K562 (cell line): Measurements from ENCODE around the gene UBE2R2. TPM values are rescaled to one million over a fixed set of nuclear protein-coding genes. Genes with fewer than 3 reads are reported as not detected.

Experiments
- ATAC-seq: fragments of 200-7000 bp; cut with Tn5 transposase; 3 replicates; pipeline ENCODE4 v1.9.1; 2020; ENCODE audit warnings: moderate library complexity
- BruUV-seq: library from RNA; stranded (reverse); fragments of 400-500 nt; replicated peaks from 2 replicates; lab custom pipeline; 2021; lab: Mats Ljungman, UMichigan
- CTCF ChIA-PET: fragments of 300-600 bp; formaldehyde crosslinking; extraction: SDS; loops from one replicate; lab custom pipeline; 2021; ENCODE audit warnings: low intra/inter-chr PET ratio; lab: Yijun Ruan, JAX
- POLR2A ChIA-PET: fragments of 300-600, 350-650 bp; sonication (Branson Sonifier 250); formaldehyde crosslinking; extraction: SDS; loops from one replicate; lab custom pipeline; 2021; ENCODE audit warnings: antibody characterized with exemption, inconsistent platforms; lab: Yijun Ruan, JAX
- DNase-seq, 4 experiments: peaks; one replicate each; pipeline versions ENCODE4 v3.0.0 to v3.0.0-alpha.2; 2011 to 2018; ENCODE audit warnings: low spot score in 3 of 4, mixed read lengths in 3 of 4; ENCODE audit errors: extremely low read depth in 1 of 4
- FAIRE-seq: peaks from 2 replicates; lab custom pipeline; 2011; peaks lifted over from hg19 to GRCh38; lab: Jason Lieb, UNC
- H2AFZ ChIP-seq: 2 replicates; pipeline ENCODE4 v1.6.0; 2011; ENCODE audit warnings: low read depth, low read length, control low read depth, inconsistent platforms
- H3K27ac ChIP-seq: fragments of 200-600 bp; 3 replicates; pipeline ENCODE4 v1.8.0; 2011; ENCODE audit warnings: low read depth, mild to moderate bottlenecking, control low read depth, inconsistent platforms, low read length, moderate library complexity, mixed read lengths; ENCODE audit errors: extremely low read depth
- H3K27me3 ChIP-seq, 2 experiments: fragments of 300-600 bp in 1 of 2; 2 replicates in 1 of 2; 3 replicates in 1 of 2; pipeline versions ENCODE4 v1.6.0 to v1.8.0; 2011; ENCODE audit warnings: inconsistent platforms in 2 of 2, low read length in 2 of 2, mild to moderate bottlenecking in 1 of 2, mixed read lengths in 1 of 2, moderate library complexity in 1 of 2; ENCODE audit not compliant: control insufficient read depth in 2 of 2, insufficient read depth in 2 of 2
- H3K36me3 ChIP-seq: fragments of 300-600 bp; 3 replicates; pipeline ENCODE4 v1.8.0; 2011; ENCODE audit warnings: mild to moderate bottlenecking, low read length, inconsistent platforms; ENCODE audit not compliant: control insufficient read depth, insufficient read depth
- H3K4me1 ChIP-seq, 2 experiments: fragments of 200-600 bp in 1 of 2; replicated peaks in 1 of 2; 2 replicates in 1 of 2; 3 replicates in 1 of 2; pipeline versions ENCODE4 v1.5.1 to v1.8.0; 2011; ENCODE audit warnings: inconsistent platforms in 2 of 2, low read length in 2 of 2, mild to moderate bottlenecking in 1 of 2, mixed read lengths in 1 of 2, moderate library complexity in 1 of 2; ENCODE audit not compliant: control insufficient read depth in 2 of 2, insufficient read depth in 2 of 2
- H3K4me2 ChIP-seq: 2 replicates; pipeline ENCODE4 v1.6.1; 2011; ENCODE audit warnings: low read length, control low read depth, inconsistent platforms, mixed read lengths; ENCODE audit not compliant: insufficient read depth
- H3K4me3 ChIP-seq: fragments of 200-600 bp; sonication (generic), shearing (Covaris generic); 2 replicates; pipeline ENCODE4 v1.5.1; 2016; ENCODE audit warnings: control low read depth, inconsistent platforms
- H3K79me2 ChIP-seq: fragments of 200-600 bp; 3 replicates; pipeline ENCODE4 v1.8.0; 2011; ENCODE audit warnings: low read length, inconsistent platforms; ENCODE audit not compliant: control insufficient read depth, insufficient read depth
- H3K9ac ChIP-seq, 2 experiments: 2 replicates each; pipeline versions ENCODE4 v1.6.0 to v1.6.1; 2011; ENCODE audit warnings: low read depth in 2 of 2, low read length in 2 of 2, control low read depth in 1 of 2, inconsistent platforms in 1 of 2, mild to moderate bottlenecking in 1 of 2, mixed read lengths in 1 of 2; ENCODE audit not compliant: insufficient read depth in 1 of 2
- H3K9me1 ChIP-seq: one replicate; pipeline ENCODE4 v1.6.0; 2011; ENCODE audit warnings: inconsistent platforms, mild to moderate bottlenecking, low read length, moderate library complexity; ENCODE audit not compliant: control insufficient read depth, insufficient read depth
- H3K9me3 ChIP-seq: replicated peaks from 2 replicates; pipeline ENCODE4 v1.5.1; 2011; ENCODE audit warnings: low read depth, low read length, inconsistent platforms; ENCODE audit not compliant: control insufficient read depth, insufficient read depth
- H4K20me1 ChIP-seq: replicated peaks from 2 replicates; pipeline ENCODE4 v1.6.1; 2011; ENCODE audit warnings: low read length, inconsistent platforms, mixed read lengths; ENCODE audit not compliant: control insufficient read depth, insufficient read depth
- CBFA2T3 ChIP-seq: fragments of 450-650 bp; IDR thresholded peaks from 2 replicates; pipeline ENCODE4 v1.6.1; 2017
- CBX5 ChIP-seq: IDR thresholded peaks from 2 replicates; pipeline ENCODE4 v1.6.1; 2014; ENCODE audit warnings: low read depth, borderline replicate concordance
- CTBP1 ChIP-seq: fragments of 450-650 bp; IDR thresholded peaks from 2 replicates; pipeline ENCODE4 v1.6.1; 2016; ENCODE audit warnings: borderline replicate concordance
- MEF2D ChIP-seq: conservative IDR thresholded peaks from 2 replicates; pipeline ENCODE4 v1.6.1; 2016; ENCODE audit warnings: low read depth, missing genetic modification characterization, missing compliant biosample characterization
- PHF8 ChIP-seq: fragments of 200-600 bp; sonication (generic); IDR thresholded peaks from 2 replicates; pipeline ENCODE4 v1.6.1; 2012; ENCODE audit warnings: mixed run types, mild to moderate bottlenecking, inconsistent platforms, low read length, moderate library complexity, borderline replicate concordance
- RB1 ChIP-seq: fragments of 450-650 bp; IDR thresholded peaks from 2 replicates; pipeline ENCODE4 v1.6.1; 2017; ENCODE audit warnings: low read depth, mild to moderate bottlenecking
- TRIM24 ChIP-seq, 2 experiments: fragments of 450-650 bp; IDR thresholded peaks; 2 replicates each; pipeline ENCODE4 v1.6.1; 2016
- ZFP30 ChIP-seq: fragments of 250-450 bp; sonication (Bioruptor Pico); IDR thresholded peaks from 2 replicates; pipeline ENCODE4 v1.8.0; 2022; ENCODE audit warnings: moderate library complexity, mild to moderate bottlenecking, inconsistent platforms, borderline replicate concordance
- in situ Hi-C: fragments of 300-500 bp; cut with MboI; formaldehyde crosslinking; loops from 4 replicates; pipeline ENCODE4 v1.15.0; 2018; ENCODE audit warnings: inconsistent platforms, mixed read lengths
- intact Hi-C: fragments of 100-400 bp; cut with micrococcal nuclease; formaldehyde crosslinking; loops from 2 replicates; pipeline ENCODE4 v1.14.2; 2022
- polyA plus RNA-seq, 8 experiments: library from polyadenylated mRNA; depleted of rRNA in 4 of 8; stranded (reverse) in 5 of 8; unstranded in 3 of 8; fragments of >200 nt; fragmentation: Nextera tagmentation in 2 of 8; fragmentation: Illumina TruSeq in 1 of 8; extraction: Ambion mirVana in 2 of 8; extraction: Trizol in 1 of 8; gene quantifications; 2 replicates each; pipeline versions ENCODE4 v1.2.1 to v1.2.3, GENCODE V29; 2011 to 2014; ENCODE audit warnings: inconsistent platforms in 1 of 8, missing spikeins in 1 of 8
- total RNA-seq, 7 experiments: library from RNA; depleted of rRNA in 6 of 7; stranded (reverse); fragments of >200 nt in 6 of 7; fragmentation: Illumina TruSeq in 2 of 7; extraction: Trizol in 2 of 7; gene quantifications; 2 replicates each; pipeline versions ENCODE4 v1.2.1 to v1.2.3, GENCODE V29; 2011 to 2021; ENCODE audit warnings: low replicate concordance in 1 of 7
- TF ChIP-seq, protein P1 (sequence below), 2 experiments: fragments of 450-650 bp in 1 of 2; sonication (generic) in 1 of 2; formaldehyde crosslinking in 1 of 2; IDR thresholded peaks; 2 replicates each; pipeline versions ENCODE4 v1.7.1 to v1.9.0; 2016 to 2022; ENCODE audit warnings: inconsistent platforms in 1 of 2, mild to moderate bottlenecking in 1 of 2, missing genetic modification reagents in 1 of 2

The UBE2R2 gene
- total and polyA plus RNA-seq, 9 of the 15 experiments (the other 6 are each of a cell fraction or from before 2014, with no cell fraction given): 7.8 to 26.2 (median 11.8) TPM

DNA sequence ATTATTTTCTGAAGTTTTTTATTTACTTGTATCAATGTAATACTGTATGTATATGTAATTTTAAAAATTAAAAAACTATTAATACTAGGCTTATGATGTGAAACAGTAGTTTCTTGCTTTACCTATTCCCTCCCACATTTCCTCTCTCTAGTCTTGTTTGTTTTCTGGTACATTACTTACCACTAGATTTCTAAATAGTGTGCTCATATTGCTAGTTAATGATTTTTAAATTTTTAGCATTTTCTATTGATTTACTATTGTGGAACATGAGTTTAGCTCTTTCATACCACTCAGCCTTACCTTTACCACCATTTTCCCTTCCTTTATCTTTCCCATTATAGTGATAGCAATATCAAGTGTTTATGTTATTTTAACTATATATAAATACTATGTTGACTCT, 39.3 kb downstream of the UBE2R2 start:
- CTCF ChIA-PET: interaction anchor here (0.6 kb wide), 1 partner anchor 118 kb away, joined by 3 read pairs; no protein-coding TSS in a partner anchor
- FAIRE-seq: no peak
- in situ Hi-C loops (no loop called here), intact Hi-C loops (loop anchor here (10.0 kb wide), 1 partner anchor 71 kb away; no protein-coding TSS in a partner anchor)
- no peak for ATAC-seq
- no peak overlapping the region for H3K9ac ChIP-seq
- no peaks in the 10 kb centered on the region for H4K20me1 ChIP-seq
- no peak for TF ChIP-seq MEF2D (tag)
- TF ChIP-seq CTBP1: no peak
- TF ChIP-seq, protein P1, sequence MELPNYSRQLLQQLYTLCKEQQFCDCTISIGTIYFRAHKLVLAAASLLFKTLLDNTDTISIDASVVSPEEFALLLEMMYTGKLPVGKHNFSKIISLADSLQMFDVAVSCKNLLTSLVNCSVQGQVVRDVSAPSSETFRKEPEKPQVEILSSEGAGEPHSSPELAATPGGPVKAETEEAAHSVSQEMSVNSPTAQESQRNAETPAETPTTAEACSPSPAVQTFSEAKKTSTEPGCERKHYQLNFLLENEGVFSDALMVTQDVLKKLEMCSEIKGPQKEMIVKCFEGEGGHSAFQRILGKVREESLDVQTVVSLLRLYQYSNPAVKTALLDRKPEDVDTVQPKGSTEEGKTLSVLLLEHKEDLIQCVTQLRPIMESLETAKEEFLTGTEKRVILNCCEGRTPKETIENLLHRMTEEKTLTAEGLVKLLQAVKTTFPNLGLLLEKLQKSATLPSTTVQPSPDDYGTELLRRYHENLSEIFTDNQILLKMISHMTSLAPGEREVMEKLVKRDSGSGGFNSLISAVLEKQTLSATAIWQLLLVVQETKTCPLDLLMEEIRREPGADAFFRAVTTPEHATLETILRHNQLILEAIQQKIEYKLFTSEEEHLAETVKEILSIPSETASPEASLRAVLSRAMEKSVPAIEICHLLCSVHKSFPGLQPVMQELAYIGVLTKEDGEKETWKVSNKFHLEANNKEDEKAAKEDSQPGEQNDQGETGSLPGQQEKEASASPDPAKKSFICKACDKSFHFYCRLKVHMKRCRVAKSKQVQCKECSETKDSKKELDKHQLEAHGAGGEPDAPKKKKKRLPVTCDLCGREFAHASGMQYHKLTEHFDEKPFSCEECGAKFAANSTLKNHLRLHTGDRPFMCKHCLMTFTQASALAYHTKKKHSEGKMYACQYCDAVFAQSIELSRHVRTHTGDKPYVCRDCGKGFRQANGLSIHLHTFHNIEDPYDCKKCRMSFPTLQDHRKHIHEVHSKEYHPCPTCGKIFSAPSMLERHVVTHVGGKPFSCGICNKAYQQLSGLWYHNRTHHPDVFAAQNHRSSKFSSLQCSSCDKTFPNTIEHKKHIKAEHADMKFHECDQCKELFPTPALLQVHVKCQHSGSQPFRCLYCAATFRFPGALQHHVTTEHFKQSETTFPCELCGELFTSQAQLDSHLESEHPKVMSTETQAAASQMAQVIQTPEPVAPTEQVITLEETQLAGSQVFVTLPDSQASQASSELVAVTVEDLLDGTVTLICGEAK (IDR thresholded peaks at IDR 0.05): no peak
- TF ChIP-seq, protein P1 (CRISPR knock-in tag; IDR thresholded peaks at IDR 0.05): no peak
- no peak for TF ChIP-seq TRIM24 (IDR thresholded peaks at IDR 0.05)
- no peak for TF ChIP-seq PHF8
- no peak for TF ChIP-seq CBFA2T3
- no peak for TF ChIP-seq CBX5
- no peak for TF ChIP-seq RB1
- no peak for TF ChIP-seq ZFP30
- TF ChIP-seq, all 486 proteins: peak for 0
- Histone ChIP-seq H3K4me2 (no peak overlapping the region), H3K27ac (no peak overlapping the region), H3K4me1 (no peaks in the 10 kb centered on the region), H2AFZ (no peak overlapping the region), H3K4me3 (no peak overlapping the region), H3K36me3 (peaks cover 2% of the 10 kb centered on the region; the same call in 1 of the 3 replicates), H3K9me1 (no peaks in the 10 kb centered on the region), H3K9me3 (no peaks in the 10 kb centered on the region), H3K79me2 (peaks cover 87% of the 10 kb centered on the region), H3K27me3 (no peaks in the 10 kb centered on the region)
- no TSS peak for BruUV-seq
- DNase-seq: no peak
- POLR2A ChIA-PET: no interaction called here
